Upper lobe of left lung (tissue), 6 donors: Measurements from ENCODE around the gene TRIM10. TPM values are rescaled to one million over a fixed set of nuclear protein-coding genes. Genes with fewer than 3 reads are reported as not detected.

ENCODE experiments used
- ATAC-seq, 2 donors: fragments of 200-7000 bp; cut with Tn5 transposase; one replicate each; pipeline ENCODE4 v1.9.1; 2022; ENCODE audit warnings: mild to moderate bottlenecking in 2 of 2, moderate library complexity in 2 of 2; ENCODE audit not compliant: low FRiP score in 2 of 2
- DNase-seq, 2 donors: peaks; one replicate each; pipeline ENCODE4 v3.0.0-alpha.2; 2019 to 2020
- H3K27ac ChIP-seq, 4 donors: fragments of 200-600 bp; sonication (generic); one replicate each; pipeline ENCODE4 v1.5.1; 2016 to 2019
- H3K27me3 ChIP-seq, 4 donors: fragments of 200-600 bp; sonication (generic); one replicate each; pipeline ENCODE4 v1.5.1; 2017 to 2019
- H3K36me3 ChIP-seq, 4 donors: fragments of 200-600 bp; sonication (generic); one replicate each; pipeline ENCODE4 v1.5.1; 2016 to 2019
- H3K4me1 ChIP-seq, 4 donors: fragments of 200-600 bp; sonication (generic); one replicate each; pipeline ENCODE4 v1.5.1; 2018 to 2019
- H3K4me3 ChIP-seq, 4 donors: fragments of 200-600 bp; sonication (generic); one replicate each; pipeline ENCODE4 v1.5.1; 2017 to 2019; ENCODE audit warnings: mild to moderate bottlenecking in 2 of 4, moderate library complexity in 1 of 4
- H3K9me3 ChIP-seq, 4 donors: fragments of 200-600 bp; sonication (generic); one replicate each; pipeline ENCODE4 v1.5.1; 2018 to 2019
- EP300 ChIP-seq, 4 donors: sonication (generic); formaldehyde crosslinking; IDR thresholded peaks; one replicate each; pipeline ENCODE4 v1.5.1; 2017; ENCODE audit warnings: antibody characterized with exemption in 4 of 4, control low read depth in 2 of 4
- POLR2A ChIP-seq, 4 donors: fragments of 450-650 bp; IDR thresholded peaks; one replicate each; pipeline ENCODE4 v1.5.1; 2016 to 2017; ENCODE audit warnings: antibody characterized with exemption in 4 of 4, mild to moderate bottlenecking in 2 of 4
- POLR2AphosphoS5 ChIP-seq, 2 donors: sonication (generic); formaldehyde crosslinking; IDR thresholded peaks; one replicate each; pipeline ENCODE4 v1.5.1; 2017; ENCODE audit warnings: antibody characterized with exemption in 2 of 2
- WGBS, 2 donors: methylation state at CpG; one replicate each; pipeline ENCODE4 v1.1.5; 2017 to 2018; 5-methylcytosine and 5-hydroxymethylcytosine counted together
- total RNA-seq, 6 donors: library from RNA; depleted of rRNA in 4 of 6; stranded (reverse); fragments of >200 nt in 4 of 6; gene quantifications; one replicate each; pipeline versions ENCODE4 v1.1.0 to v1.2.1, GENCODE V29; 2016 to 2021
- TF ChIP-seq, protein P1 (sequence below), 6 experiments: fragments of 450-650 bp in 4 of 6; fragments of 200-600 bp in 2 of 6; sonication (generic) in 2 of 6; IDR thresholded peaks; one replicate each; pipeline ENCODE4 v1.5.1; 2016 to 2019; ENCODE audit warnings: antibody characterized with exemption in 6 of 6
- donor health status: DM: no; HTN: no; CAD: no; lungs with moderate emphysema.
- donor health status: DM: no; HTN: yes; CAD: no; lungs with severe emphysema.

TRIM10 gene
- total RNA-seq, 6 donors from 2014 or later = 0.07 to 1.4 (median 0.13) TPM; not detected in 2

DNA sequence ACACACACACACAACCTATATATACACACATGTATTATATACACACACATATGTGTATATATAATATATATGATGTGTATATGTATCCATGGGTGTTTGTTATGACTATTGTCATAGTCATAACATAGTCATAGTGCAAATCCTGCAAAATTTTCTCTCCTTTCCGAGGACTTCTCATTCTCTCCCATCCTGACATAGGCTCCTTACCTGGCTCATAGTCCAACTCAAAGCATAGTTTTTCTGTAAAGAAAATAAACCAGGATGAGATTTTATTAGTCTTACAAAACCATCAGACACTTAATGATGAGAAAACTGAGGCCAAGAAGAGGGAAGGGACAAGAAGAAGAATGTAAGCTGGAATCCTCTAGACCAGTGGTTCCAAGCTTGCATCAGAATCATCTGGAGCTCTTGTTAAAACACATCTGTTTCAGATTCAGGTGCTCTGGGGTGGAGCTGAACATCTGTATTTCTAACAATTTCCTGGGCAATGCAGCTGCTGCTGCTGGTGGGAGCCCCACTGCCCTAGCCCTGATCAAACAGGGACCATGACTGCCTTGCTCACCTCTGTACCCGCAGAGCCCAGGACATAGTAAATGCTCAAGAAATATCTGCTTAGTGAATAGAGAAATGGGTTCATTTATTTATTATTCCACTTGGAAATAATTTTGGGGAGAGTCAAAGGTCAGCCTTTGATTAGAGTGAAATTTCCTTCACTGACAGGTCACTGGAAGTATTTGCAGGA is 5.3 kb downstream of the TRIM10 start:
- no peak for TF ChIP-seq POLR2A (IDR thresholded peaks at IDR 0.05)
- TF ChIP-seq EP300 (IDR thresholded peaks at IDR 0.05) = no peak
- TF ChIP-seq POLR2AphosphoS5 (IDR thresholded peaks at IDR 0.05) = no peak
- TF ChIP-seq, protein P1, sequence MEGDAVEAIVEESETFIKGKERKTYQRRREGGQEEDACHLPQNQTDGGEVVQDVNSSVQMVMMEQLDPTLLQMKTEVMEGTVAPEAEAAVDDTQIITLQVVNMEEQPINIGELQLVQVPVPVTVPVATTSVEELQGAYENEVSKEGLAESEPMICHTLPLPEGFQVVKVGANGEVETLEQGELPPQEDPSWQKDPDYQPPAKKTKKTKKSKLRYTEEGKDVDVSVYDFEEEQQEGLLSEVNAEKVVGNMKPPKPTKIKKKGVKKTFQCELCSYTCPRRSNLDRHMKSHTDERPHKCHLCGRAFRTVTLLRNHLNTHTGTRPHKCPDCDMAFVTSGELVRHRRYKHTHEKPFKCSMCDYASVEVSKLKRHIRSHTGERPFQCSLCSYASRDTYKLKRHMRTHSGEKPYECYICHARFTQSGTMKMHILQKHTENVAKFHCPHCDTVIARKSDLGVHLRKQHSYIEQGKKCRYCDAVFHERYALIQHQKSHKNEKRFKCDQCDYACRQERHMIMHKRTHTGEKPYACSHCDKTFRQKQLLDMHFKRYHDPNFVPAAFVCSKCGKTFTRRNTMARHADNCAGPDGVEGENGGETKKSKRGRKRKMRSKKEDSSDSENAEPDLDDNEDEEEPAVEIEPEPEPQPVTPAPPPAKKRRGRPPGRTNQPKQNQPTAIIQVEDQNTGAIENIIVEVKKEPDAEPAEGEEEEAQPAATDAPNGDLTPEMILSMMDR (IDR thresholded peaks at IDR 0.05) = no peak
- no peaks in the 10 kb centered on the region for H3K36me3 ChIP-seq
- ATAC-seq (peak in 1 of 2 donors; percentile 4), DNase-seq (no peak)
- H3K4me1 ChIP-seq = peaks cover 7 to 13% (median 10%) of the 10 kb centered on the region in 4 donors
- WGBS, 2 donors = 79 to 83% methylated on average over 2 of the region's 2 CpGs
- H3K9me3 ChIP-seq = no peaks in the 10 kb centered on the region
- peak overlapping the region in 2 of 4 donors; percentile 44 to 53 for H3K27ac ChIP-seq
- no peak overlapping the region for H3K4me3 ChIP-seq
- no peaks in the 10 kb centered on the region for H3K27me3 ChIP-seq

DNA sequence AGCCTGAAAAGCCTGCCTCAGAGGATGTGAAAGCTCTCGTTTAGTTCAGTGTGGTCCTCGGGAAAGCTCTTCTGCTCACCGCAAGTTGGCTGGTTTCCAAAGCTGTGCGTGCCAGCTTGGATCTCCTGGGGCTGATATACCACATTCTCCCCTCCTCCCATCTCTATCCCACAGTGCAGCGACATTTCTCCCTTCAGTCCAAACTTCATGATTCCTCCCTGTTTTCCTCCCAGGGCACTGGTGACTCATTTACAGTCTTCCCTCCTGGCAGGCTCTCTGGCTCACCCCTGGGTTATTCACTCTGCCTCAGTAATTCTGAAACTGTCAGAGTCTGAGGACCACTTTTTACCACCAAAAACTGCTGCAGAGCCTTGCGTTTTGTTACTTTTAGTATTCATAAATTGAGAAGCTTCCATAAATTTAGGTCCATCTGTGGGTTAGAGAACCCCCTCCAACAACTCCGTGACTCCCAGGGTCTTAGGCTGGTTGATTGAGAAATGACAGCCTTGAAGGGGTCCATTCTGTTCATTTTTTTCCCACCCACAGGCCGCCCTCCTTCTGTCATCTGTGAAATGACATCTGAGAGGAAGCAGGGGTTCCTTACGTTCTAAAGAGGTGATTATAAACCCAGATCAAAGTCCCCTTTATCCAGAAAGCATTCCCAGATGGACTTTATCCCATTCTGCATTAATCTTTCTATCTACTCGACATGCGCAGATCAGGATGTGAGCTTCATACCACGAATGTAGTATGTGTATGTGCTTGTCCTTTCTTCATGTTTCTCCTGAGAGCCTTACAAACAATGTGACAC is 6.1 kb downstream of the TRIM10 start:
- peaks cover 7 to 13% (median 10%) of the 10 kb centered on the region in 4 donors for H3K4me1 ChIP-seq
- no peaks in the 10 kb centered on the region for H3K27me3 ChIP-seq
- H3K27ac ChIP-seq = no peak overlapping the region
- DNase-seq (no peak), ATAC-seq (peak in 1 of 2 donors; percentile 72)
- no peak overlapping the region for H3K4me3 ChIP-seq
- H3K36me3 ChIP-seq = no peaks in the 10 kb centered on the region
- no peaks in the 10 kb centered on the region for H3K9me3 ChIP-seq
- WGBS, 2 donors = 77 to 78% methylated on average over 12 of the region's 12 CpGs
- TF ChIP-seq POLR2AphosphoS5 (IDR thresholded peaks at IDR 0.05) (no peak), EP300 (IDR thresholded peaks at IDR 0.05) (no peak), POLR2A (IDR thresholded peaks at IDR 0.05) (no peak)
- TF ChIP-seq, protein P1 (IDR thresholded peaks at IDR 0.05) = no peak

DNA sequence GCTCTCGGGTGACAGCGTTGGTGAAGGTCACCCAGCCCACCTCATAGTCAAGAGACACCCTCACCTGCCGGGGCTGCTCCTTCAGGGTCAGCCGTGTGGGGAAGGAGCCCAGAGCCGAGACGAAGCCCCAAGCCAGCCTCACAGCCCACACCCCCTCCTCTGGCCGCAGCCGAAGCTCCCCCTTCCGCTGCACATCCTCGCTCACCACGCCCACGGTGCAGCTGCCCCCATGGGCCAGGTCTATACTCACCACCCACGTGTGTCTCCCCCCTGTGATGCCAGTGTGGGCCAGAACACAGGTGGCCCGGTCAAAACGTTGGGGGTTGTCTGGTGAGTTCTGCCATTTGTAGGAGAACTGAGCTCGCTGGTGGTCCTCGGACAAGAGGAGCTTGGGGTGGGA is 7.0 kb downstream of the TRIM10 start:
- H3K27me3 ChIP-seq = no peaks in the 10 kb centered on the region
- H3K27ac ChIP-seq = no peak overlapping the region
- H3K4me1 ChIP-seq = peaks cover 7 to 13% (median 10%) of the 10 kb centered on the region in 4 donors
- H3K36me3 ChIP-seq = no peaks in the 10 kb centered on the region
- TF ChIP-seq, protein P1 (IDR thresholded peaks at IDR 0.05) = no peak
- TF ChIP-seq POLR2AphosphoS5 (IDR thresholded peaks at IDR 0.05) (no peak), POLR2A (IDR thresholded peaks at IDR 0.05) (no peak), EP300 (IDR thresholded peaks at IDR 0.05) (no peak)
- peak in 1 of 2 donors; percentile 61 for DNase-seq
- H3K9me3 ChIP-seq = no peaks in the 10 kb centered on the region
- H3K4me3 ChIP-seq = no peak overlapping the region
- 87 to 88% methylated on average over 11 to 15 of the region's 17 CpGs for WGBS, 2 donors
- ATAC-seq = no peak

DNA sequence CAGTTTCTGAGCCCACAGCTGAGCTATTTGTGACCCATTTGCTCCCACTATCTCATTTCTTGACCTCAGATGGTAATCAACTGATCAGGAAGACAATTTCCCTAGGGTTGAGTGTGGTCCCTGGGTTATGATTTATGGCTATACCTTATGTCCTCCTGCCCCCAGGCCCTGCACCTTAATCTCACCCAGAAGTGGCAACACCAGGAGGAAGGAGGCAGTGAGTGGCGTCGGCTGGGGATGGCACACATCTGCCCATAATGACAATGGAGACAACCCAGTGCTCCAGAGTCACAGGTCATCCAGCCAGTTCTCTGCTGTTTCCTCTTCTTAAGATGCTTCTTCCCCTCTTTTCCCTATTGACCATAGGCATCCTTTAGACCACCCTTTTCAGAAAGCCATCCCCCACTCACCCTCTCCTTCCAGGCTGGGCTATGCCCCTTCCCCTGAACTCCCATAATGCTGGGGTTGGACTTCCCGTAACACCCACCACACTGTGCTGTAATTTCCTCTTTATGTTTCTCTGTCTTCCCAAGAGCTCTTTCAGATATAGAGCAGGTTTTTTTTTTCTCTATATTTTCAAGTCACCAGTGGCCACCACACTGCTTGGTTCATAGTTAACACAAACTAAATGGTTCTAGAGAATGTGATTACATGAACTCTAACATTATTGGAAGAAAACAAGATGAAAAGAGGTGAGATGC is 8.0 kb downstream of the TRIM10 start:
- Histone ChIP-seq H3K9me3 (no peaks in the 10 kb centered on the region), H3K4me3 (no peak overlapping the region), H3K36me3 (no peaks in the 10 kb centered on the region), H3K4me1 (peaks cover 7 to 13% (median 10%) of the 10 kb centered on the region in 4 donors), H3K27me3 (no peaks in the 10 kb centered on the region), H3K27ac (no peak overlapping the region)
- 65 to 81% methylated on average over 3 of the region's 3 CpGs for WGBS, 2 donors
- ATAC-seq (no peak), DNase-seq (no peak)
- no peak for TF ChIP-seq EP300 (IDR thresholded peaks at IDR 0.05)
